Myocyte (in vitro differentiated cells): ENCODE measurements around the gene FDPS. TPM values are rescaled to one million over a fixed set of nuclear protein-coding genes. Genes with fewer than 3 reads are reported as not detected.

ENCODE experiments used
- DNase-seq: peaks from one replicate; pipeline ENCODE4 v3.0.0-alpha.2; 2012; ENCODE audit warnings: low read depth
- microRNA counts: library from miRNA; unstranded; fragments of <30 nt; microRNA quantifications from one replicate; lab custom pipeline; 2016
- microRNA-seq: library from miRNA; unstranded; fragments of <30 nt; microRNA quantifications from one replicate; pipeline ENCODE4, GENCODE V29; 2016
- total RNA-seq: library from RNA; depleted of rRNA; stranded (reverse); fragments of >200 nt; gene quantifications from 2 replicates; pipeline ENCODE4 v1.2.3, GENCODE V29; 2014

Gene FDPS
- total RNA-seq, 1 donor from 2014 or later = 536 TPM

GRCh38 chr1:155352631-155353030, 44.0 kb downstream of the FDPS start:
- DNase-seq = no peak

GRCh38 chr1:155360051-155360450, 51.4 kb downstream of the FDPS start:
- no peak for DNase-seq

MicroRNAs encoded within 50 kb of the gene (microRNA counts, 767-probe panel; counts per million panel counts)
- microRNA hsa-miR-555 (lab: Ali Mortazavi, UCI) = not detected

Small RNA genes within 50 kb of the gene (microRNA-seq; reads per million reads assigned to microRNA genes)
- not detected for gene MIR555

Other genes starting within 250 kb of the FDPS start
- 4.9 and 8.3 TPM in 2 replicates for gene EFNA4, start 245.1 kb upstream of the FDPS start, total RNA-seq
- 0.56 and 0.88 TPM in 2 replicates for gene EFNA3, start 230.0 kb upstream of the FDPS start, total RNA-seq
- gene EFNA1, start 181.0 kb upstream of the FDPS start, total RNA-seq = 0.59 and 1.4 TPM in 2 replicates
- 12.2 and 13.4 TPM in 2 replicates for gene SLC50A1, start 173.0 kb upstream of the FDPS start, total RNA-seq
- gene DPM3, start 168.3 kb upstream of the FDPS start, total RNA-seq = 83.9 and 90.0 TPM in 2 replicates
- 51.3 and 81.4 TPM in 2 replicates for gene KRTCAP2, start 135.6 kb upstream of the FDPS start, total RNA-seq
- gene TRIM46, start 135.0 kb upstream of the FDPS start, total RNA-seq = 0.62 and 0.94 TPM in 2 replicates
- gene THBS3, start 101.0 kb upstream of the FDPS start, total RNA-seq = 40.9 and 52.1 TPM in 2 replicates
- 15.1 and 18.8 TPM in 2 replicates for gene MTX1, start 100.2 kb upstream of the FDPS start, total RNA-seq
- gene ENTREP3, start 53.4 kb upstream of the FDPS start, total RNA-seq = 7.5 and 13.1 TPM in 2 replicates
- gene SCAMP3, start 46.5 kb upstream of the FDPS start, total RNA-seq = 106 and 130 TPM in 2 replicates
- 24.8 and 26.8 TPM in 2 replicates for gene CLK2, start 35.4 kb upstream of the FDPS start, total RNA-seq
- gene HCN3, start 31.4 kb upstream of the FDPS start, total RNA-seq = 2.1 and 3.0 TPM in 2 replicates
- gene PKLR, start 7.4 kb upstream of the FDPS start, total RNA-seq = not detected in 2 replicates
- gene RUSC1, start 12.0 kb downstream of the FDPS start, total RNA-seq = 16.1 and 18.8 TPM in 2 replicates